GM18517 (cell line): Measurements from ENCODE around the gene PDE5A.

ENCODE experiments used
- ATAC-seq: cut with Tn5 transposase; IDR thresholded peaks from one replicate; pipeline ENCODE4 v1.9.1; 2021; ENCODE audit warnings: mild to moderate bottlenecking, moderate library complexity; ENCODE audit not compliant: unreplicated experiment

The PDE5A gene

GRCh38 chr4:119525005-119525749 is 103.4 kb downstream of the PDE5A start:
- ATAC-seq, result no peak

DNA sequence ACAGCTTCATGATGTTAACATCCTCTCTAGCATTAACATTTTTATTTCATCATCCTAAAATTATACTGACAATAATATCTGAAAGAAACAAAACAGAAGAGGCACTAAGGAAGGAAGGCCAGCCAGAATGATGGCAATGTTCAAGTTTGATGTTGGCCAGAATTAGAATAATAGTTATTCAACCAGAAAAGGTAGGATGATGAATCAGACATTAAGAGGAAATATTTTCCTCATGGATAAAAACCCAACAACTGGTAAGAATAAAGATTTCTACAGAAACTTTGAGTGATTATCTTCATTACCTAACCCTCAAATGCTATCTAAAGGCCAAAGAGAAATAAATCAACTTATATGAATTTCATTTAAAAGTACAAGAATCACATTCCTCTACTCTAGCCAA is 105.2 kb downstream of the PDE5A start:
- no peak for ATAC-seq

- ATAC-seq, result no peak
These were observed 107.3 kb downstream of the PDE5A start for GRCh38 chr4:119521268-119521667.

GRCh38 chr4:119518915-119519410 is 109.6 kb downstream of the PDE5A start:
- ATAC-seq, result no peak

DNA sequence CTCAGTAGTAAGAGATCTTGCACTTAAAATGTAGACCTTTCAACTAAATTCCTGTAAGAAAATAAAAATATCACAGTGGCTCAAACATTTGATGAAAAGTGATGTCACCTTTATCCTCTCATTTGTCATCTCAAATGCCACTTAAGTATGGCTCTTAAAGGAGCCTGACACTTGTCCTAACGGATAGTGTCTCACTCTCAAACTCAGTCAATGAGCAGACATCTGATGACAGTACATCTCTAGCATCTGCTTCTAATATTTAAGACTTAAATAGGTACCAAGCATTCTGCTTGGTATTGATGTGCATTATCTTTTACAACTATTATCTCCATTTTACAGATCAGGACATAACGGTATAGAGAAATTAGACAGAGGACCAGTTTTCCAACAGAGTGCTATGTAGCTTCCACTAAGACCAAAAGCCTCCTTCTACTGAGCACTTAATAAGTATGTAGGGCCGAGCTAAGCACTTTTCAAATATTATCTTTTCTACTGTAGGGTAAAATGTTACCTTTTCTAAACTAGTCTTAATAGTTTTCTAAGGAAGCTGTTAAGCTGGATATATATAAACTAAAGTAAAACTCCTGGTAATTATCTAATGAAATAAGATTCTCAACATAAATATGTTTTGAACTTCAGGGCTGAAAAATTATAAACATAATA is 110.2 kb downstream of the PDE5A start:
- no peak for ATAC-seq

GRCh38 chr4:119517361-119518229 is 111.0 kb downstream of the PDE5A start:
- ATAC-seq, result no peak

DNA sequence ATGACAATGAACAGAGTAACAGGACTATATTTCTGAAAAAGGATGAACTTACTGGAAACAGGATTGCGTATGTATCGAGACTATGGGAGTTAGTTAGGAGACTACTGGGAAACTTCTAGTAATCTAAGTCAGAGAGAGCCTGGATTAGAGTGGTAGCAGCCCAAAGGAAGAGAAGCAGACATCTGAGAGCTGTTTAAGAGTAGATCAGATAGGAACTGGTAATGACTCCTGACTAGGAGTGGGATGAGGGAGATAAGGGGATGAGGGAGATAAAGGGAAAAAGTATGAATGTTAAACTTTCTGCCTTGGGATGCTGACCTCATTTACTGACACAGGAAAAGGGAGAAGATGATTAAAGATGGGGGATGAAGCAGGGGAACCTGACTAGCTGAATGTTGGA is 116.2 kb downstream of the PDE5A start:
- no peak for ATAC-seq

DNA sequence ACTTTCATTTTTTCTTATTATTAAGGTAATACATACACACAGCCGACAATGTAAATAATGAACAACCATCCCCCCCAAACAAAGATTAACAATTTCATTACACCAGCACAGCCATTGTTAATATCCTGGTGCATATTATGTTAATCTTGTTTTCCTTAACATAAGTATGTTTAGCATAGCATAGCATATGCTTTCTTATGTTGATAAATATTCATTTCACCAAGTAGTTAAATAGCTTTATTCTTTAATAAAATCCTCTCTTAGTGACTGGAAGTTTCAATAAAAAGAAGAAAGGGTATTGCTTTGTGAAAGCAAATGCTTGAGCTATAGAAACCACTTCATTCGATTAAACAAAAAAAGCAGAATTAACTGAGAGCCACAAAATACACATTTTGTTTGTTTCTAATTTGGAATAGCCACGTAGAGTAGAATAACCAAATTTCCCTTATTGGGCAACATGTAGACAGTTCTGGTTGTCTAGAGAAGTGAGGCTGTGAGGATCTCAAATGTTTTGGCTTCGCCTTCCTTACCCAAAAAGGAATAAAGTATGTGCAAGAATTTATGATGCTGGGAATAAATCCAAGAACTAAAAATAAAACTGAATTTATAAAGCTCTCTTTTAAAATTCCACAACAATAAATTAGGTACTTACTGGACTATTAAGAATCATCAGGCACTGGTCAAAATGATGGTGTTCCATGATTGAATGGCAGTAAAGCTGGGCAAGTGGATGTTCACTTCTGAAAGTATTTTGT is 118.0 kb downstream of the PDE5A start:
- ATAC-seq, result no peak

DNA sequence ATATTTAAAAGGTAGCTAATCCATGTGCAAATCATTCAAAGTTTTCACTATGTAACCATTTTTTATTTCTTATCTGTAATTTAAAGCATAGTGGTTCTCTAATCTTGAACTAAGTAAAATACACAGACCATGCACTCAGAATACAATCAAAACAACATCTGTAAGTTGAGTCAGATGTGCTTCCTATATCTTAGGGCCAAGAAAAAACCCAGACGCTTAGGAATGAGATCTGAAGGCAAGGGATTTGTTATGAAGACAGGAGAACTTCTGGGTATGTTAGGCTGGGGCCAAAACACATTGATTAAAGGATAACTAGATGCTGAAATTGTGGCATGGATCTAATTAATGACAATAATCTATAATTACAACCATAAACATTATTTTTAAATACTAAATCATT is 120.3 kb downstream of the PDE5A start:
- no peak for ATAC-seq

DNA sequence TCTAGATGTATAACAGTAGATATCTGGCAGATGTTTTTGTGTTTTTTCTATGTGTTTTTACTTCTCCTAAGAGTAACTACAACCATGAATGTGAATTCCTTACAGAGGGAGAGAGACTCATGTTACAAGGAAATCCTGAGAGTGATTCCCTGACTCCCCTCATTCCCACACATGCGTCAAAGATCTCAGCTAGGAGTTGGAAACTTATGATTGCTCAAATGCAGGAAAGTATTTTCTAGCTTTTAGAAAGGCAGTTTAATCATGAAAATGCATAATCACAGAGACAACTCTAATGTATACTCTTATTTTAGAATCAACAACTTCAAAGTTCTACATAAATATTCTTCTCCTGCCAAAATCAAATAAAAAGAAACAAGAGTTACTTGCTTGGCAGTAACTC is 121.8 kb downstream of the PDE5A start:
- ATAC-seq, result no peak

GRCh38 chr4:119504616-119505015 is 124.0 kb downstream of the PDE5A start:
- ATAC-seq, result no peak

DNA sequence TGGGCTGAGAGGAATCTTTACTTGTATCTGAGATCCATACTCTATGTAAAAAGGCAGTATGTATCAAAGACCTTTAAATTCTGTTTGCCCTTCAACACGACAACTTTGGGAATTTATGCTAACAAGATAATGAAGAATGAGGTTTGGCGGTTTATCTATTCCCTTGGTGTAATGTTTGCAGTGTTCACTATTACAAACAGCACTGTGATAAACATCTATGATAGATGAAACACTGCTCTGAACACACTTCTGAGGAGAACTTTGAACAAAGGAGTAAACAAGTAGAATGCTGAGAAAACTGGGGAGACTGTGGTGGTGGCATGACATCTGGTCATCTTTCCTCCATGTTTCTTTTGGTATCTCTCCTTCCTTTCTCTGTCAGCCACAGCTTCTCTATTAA is 126.9 kb downstream of the PDE5A start:
- ATAC-seq, result no peak

DNA sequence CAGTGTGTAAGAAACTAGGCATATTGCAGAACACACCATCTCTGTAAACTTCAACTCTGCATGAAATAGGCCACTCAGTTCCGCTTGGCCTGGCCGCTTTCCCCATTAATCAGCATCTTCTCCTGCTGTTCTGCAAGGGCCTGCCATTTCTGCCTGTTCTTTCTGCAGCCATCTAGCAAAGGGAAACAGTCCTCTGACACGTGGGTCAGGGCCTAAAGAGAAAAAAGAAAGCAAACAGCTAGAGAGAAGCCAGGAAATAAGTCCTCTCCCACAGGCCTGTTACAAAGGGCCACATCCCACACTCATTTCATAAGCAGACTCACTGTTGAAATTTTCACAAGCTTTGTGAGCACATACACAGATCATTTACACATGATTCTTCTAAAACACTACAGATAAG is 130.1 kb downstream of the PDE5A start:
- ATAC-seq, result no peak

DNA sequence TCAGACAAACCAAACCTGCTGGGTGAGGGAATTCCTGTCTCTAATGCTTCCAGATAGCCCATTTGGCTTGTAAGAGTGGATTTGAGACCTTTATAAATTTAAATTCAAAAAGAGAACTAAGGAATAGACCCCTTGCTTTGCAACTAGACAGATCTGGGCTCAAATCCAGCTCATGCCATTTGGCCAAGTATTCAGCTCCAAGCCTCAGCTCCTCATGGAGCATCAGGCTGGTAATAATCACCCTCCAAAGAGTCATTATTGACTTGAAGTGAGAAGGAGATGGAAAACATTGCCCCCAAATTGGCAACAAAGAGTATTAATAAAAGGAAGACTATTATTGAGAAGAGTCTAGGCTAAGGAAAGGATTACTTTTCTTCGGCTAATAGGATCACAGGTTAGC is 134.7 kb downstream of the PDE5A start:
- no peak for ATAC-seq

GRCh38 chr4:119493419-119493818 is 135.2 kb downstream of the PDE5A start:
- ATAC-seq, result no peak

GRCh38 chr4:119490335-119490734 is 138.3 kb downstream of the PDE5A start:
- ATAC-seq, result no peak

- no peak for ATAC-seq
These were observed 139.3 kb downstream of the PDE5A start for GRCh38 chr4:119489305-119489704.

GRCh38 chr4:119480331-119480730 is 148.3 kb downstream of the PDE5A start:
- no peak for ATAC-seq

DNA sequence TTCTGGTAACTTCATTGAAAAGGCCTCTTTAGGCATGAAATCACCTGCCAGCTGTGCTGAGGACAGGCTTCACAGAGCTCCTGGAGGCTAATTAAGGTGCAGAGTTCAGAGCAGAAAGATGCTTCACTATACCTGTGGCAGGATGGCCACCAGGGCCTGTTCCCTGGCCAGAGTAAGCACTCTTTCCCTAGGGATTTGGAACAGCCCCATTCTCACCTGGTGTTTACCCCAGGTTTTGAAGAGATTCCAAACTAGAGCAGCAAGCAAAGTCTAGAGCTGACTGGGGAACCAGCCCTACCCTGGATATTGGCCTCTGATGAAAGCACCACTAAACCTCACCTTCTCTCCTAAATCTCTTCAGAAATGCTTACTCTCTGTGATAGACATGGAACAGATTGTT is 148.8 kb downstream of the PDE5A start:
- no peak for ATAC-seq

DNA sequence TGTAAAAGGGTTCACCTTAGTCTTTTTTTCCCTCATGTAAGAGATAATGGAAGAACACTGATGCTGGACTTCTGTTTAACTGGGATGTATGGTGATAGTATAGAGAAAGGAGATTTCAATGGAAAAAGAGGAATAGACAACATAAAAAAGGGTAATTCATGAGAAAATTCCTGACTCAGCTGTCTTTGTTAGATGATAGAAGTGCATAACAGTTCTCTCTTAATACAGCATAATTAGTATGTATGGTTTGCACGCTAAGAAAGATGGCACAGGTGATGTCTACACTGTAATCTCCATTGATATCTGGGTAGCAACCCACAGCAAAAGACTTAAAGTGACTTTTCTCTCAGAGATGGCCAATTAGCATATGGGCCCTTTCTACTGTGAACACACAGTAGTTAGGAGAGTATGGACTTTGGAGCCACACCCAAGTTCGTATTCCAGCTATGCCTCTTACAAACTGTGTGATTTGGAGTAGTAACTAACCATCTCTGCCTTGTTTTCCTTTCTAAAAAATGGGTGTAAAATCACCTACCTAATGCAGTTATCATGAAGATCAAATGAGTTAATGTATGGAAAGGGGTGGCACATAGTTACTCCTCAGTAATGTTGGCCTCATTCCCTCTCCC is 149.3 kb downstream of the PDE5A start:
- no peak for ATAC-seq
